ENCODE measurements around the gene INPP5F. TPM values are rescaled to one million over a fixed set of nuclear protein-coding genes. Genes with fewer than 3 reads are reported as not detected.

Gene INPP5F
- total RNA-seq, result 14.9 and 18.8 TPM in 2 replicates

GRCh38 chr10:119725828-119726675 lies at the start of gene INPP5F:
Gene INPP5F (plus strand): TSS chr10:119726050. CDS start chr10:119726263, 213 bp downstream.

GRCh38 chr10:119872610-119872859 lies 146.7 kb downstream of the INPP5F start, which contains the start of gene MCMBP:
Gene MCMBP (minus strand): TSS chr10:119872843. CDS start chr10:119872584, 259 bp downstream.

Other genes starting within 250 kb of the INPP5F start
- 25.1 and 35.4 TPM in 2 replicates for gene RGS10, start 183.3 kb upstream of the INPP5F start, total RNA-seq
- gene TIAL1, start 129.1 kb upstream of the INPP5F start, total RNA-seq, result 20.7 and 33.7 TPM in 2 replicates
- gene BAG3, start 74.7 kb upstream of the INPP5F start, total RNA-seq, result 10.3 and 12.4 TPM in 2 replicates
- 47.6 and 60.1 TPM in 2 replicates for gene MCMBP, start 146.8 kb downstream of the INPP5F start, total RNA-seq
- 33.0 and 35.1 TPM in 2 replicates for gene SEC23IP, start 166.7 kb downstream of the INPP5F start, total RNA-seq